NCI-H1436 treated with DMSO at 0.1 percent for 48 hours (cell line): Measurements from ENCODE around the gene ZNF428.
"Not testable (repeated sequence)": the region's sequence is repeated elsewhere in the genome, so short reads cannot be mapped to it uniquely, and the experiment has no call there.

Source experiments
- DNase-seq: peaks from one replicate; lab custom pipeline; 2025; lab: John Stamatoyannopoulos, UW

ZNF428 gene

DNA sequence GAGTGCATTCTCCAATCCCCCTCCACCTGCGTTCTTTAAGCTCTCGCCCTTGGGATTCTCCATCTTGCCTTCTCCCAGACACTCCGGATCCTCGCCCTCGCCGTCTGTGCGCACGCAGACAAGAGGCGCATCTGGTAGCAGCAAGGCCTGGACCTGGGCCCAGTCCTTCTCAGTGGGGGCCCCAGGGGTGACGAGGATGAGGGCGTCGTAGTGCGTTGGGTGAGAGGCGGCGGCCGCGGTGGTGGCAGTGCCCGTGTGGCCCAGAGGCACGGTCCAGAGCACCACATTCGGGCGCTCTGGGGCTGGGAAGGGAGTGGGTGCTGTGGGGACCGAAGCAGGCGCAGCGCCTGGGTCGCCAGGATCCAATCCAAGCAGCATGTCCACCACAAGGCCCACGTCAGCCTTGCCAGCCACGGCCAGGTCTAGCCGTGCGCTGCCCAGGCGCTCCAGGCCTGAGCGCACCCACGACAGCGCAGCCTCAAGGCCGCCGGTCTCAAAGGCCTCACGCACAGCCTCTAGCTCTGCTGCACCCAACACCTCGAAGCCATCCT is 26.6 kb downstream of the ZNF428 start:
- DNase-seq = no peak

- DNase-seq = no peak
Observed at GRCh38 chr19:43591904-43592772, 27.3 kb downstream of the ZNF428 start.

GRCh38 chr19:43589678-43590077 is 29.8 kb downstream of the ZNF428 start:
- DNase-seq = no peak

DNA sequence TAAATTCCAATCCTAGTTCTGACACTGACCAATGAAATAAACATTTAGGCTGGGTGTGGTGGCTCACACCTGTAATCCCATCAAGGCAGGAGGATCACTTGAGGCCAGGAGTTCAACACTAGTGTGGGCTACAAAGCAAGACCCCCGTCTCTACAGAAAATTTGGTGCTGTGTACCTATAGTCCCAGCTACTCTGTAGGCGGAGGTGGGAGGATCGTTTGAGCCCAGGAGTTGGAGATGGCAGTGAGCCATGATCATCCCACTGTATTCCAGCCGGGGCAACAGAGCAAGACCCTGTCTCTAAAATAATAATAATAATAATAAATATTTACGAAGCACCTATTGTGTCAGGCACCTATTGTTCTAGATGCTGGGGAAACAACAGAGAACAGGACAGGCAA is 30.2 kb downstream of the ZNF428 start:
- no peak for DNase-seq

- DNase-seq = not testable (repeated sequence)
Observed at GRCh38 chr19:43587029-43587428, 32.4 kb downstream of the ZNF428 start.

DNA sequence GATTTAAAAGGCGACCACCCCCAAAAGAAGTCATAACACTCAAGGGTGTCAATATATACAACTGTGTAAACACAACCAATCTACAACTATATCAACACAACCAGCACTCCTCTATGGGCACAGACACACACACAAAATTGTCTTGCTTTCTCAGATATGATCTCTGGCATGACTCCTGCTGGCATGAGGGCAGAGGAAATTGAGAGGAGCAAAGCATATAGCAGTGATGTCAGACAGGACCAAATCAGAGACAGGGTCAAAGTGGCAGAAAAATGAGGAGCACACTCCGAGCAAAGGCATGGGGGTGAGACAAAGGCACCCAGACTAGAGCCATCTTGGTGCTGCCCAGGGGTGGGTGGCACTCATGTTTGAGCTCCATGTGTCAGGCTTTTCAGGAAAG is 33.1 kb downstream of the ZNF428 start:
- DNase-seq = no peak

- DNase-seq = no peak
Observed at GRCh38 chr19:43584484-43584883, 34.9 kb downstream of the ZNF428 start.

- DNase-seq = no peak
Observed at GRCh38 chr19:43582495-43582894, 36.9 kb downstream of the ZNF428 start.

DNA sequence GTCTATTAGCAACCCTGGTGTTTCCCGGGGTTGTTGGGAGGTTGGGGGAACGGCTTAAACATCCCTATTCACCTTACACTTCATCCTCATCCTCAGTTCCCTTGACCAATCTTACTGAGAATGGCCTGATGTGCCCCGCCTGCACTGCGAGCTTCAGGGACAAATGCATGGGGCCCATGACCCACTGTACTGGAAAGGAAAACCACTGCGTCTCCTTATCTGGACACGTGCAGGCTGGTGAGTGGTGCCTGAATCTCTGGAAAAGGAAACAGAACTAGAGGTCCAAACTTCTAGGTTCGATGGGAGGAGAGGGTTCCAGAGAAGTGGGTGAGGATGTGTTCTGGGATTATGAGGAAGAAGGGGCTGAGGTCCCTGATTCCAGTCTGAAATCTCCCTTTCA is 38.0 kb downstream of the ZNF428 start:
- DNase-seq = no peak

- no peak for DNase-seq
Observed at GRCh38 chr19:43578787-43579186, 40.6 kb downstream of the ZNF428 start.

GRCh38 chr19:43575955-43576878 is 43.2 kb downstream of the ZNF428 start:
- no peak for DNase-seq

DNA sequence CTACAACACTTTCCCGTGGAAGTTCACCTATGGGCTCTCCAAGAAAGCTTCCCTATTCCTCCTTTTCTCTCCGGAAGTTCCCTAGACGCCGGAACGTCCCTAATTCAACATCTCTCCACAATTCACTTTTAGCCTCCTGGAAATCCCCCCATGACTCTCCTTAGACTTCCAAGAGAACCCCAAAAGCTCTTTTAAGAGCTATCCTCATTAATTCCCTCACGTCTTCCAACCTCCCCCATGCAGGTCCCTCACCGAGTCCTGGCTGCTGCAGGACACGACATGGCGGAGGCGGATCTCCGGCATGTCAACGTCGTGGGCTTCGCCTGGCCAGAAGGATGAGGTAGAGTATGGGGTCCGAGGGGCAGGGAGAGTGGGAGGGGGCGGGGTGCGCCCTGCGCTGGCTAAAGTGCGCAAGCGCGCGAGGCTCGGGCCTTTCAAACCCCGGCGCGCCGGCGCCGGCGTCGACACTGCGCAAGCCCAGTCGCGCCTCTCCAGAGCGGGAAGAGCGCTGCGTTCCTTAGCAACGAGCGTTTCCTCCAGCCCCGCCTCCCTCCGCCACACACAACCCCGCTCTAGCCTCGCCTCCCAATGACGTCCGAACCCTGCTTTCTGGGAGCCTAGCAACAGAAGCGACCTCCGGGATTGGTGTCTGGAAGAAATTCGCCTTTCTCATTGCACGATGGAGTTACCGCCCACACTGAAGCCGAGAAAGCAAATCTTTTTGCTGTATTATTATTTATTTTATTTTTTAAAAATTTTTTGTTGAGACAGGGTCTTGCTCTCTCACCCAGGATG is 44.1 kb downstream of the ZNF428 start, which contains the start of the genes PINLYP and XRCC1:
TSS of gene PINLYP (plus strand) at position 646 of the 795 bp plus-strand sequence. CDS start 1,391 bp downstream, outside the sequence.
TSS of gene XRCC1 (minus strand) at position 372 of the 795 bp plus-strand sequence. CDS start at position 303, 69 bp downstream.
- DNase-seq = peak; percentile 94

- DNase-seq = no peak
Observed at GRCh38 chr19:43574424-43575155, 44.8 kb downstream of the ZNF428 start.

GRCh38 chr19:43572171-43572588 is 47.2 kb downstream of the ZNF428 start:
- peak; percentile 32 for DNase-seq

DNA sequence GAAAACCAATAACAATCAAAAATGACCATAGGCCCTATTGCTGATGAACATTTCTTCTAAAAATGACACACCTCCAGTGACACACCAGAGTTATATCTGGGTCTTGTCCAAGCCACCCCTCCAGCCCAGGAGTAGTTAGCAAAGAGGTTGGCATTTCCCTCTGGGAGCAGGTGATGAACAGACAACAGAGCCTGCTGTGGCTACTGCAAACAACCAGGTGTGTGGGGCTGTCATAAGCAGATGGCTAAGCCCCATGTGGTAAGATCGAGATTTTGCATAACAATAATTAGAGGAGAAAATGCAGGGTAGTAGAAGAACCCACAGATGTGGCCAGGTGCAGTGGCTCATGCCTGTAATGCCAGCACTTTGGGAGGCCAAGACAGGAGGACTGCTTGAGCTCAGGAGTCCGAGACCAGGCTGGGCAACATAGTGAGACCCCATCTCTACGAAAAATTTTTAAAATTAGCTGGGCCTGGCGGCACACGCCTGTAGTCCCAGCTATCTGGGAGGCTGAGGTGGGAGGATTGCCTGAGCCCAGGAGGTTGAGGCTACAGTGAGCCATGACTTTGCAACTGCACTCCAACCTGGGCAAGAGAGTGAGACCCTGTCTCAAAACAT is 49.1 kb downstream of the ZNF428 start:
- DNase-seq = no peak

- DNase-seq = no peak
Observed at GRCh38 chr19:43569657-43570056, 49.8 kb downstream of the ZNF428 start.

DNA sequence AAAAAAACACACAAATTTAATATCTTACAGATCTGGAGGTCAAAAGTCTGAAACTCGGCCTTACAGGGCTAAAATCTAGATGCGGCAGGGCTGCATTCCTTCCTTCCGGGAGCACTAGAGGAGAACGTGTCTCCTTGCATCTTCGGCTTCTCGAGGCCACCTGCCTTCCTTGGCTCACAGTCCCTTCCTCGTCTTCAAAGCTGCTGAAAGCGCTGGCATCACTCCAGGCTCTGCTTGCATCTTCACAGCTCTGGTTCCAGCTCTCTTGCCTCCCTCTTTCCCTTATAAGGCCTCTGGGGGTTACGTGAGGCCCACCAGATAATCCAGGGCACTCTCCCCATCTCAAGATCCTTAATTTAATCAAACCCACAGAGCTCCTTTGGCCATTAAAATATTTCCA is 54.6 kb downstream of the ZNF428 start:
- DNase-seq = no peak

GRCh38 chr19:43563816-43564457 is 55.5 kb downstream of the ZNF428 start:
- DNase-seq = no peak

GRCh38 chr19:43562698-43563241 is 56.7 kb downstream of the ZNF428 start:
- DNase-seq = peak; percentile 71
